HEK293T (cell line): ENCODE results near the gene PLCB2.

Source experiments
- CTCF ChIA-PET: fragments of 350-600 bp; formaldehyde crosslinking; extraction: SDS; loops from one replicate; lab custom pipeline; 2021; ENCODE audit warnings: antibody characterized with exemption, inconsistent platforms; lab: Yijun Ruan, JAX
- POLR2A ChIA-PET: fragments of 350-600 bp; formaldehyde crosslinking; extraction: SDS; loops from one replicate; lab custom pipeline; 2020; ENCODE audit warnings: antibody characterized with exemption, inconsistent platforms; lab: Yijun Ruan, JAX
- DNase-seq: peaks from one replicate; pipeline ENCODE4 v3.0.0; 2012; ENCODE audit warnings: mixed read lengths; ENCODE audit errors: extremely low spot score
- ARNT ChIP-seq: fragments of 450-650 bp; IDR thresholded peaks from 2 replicates; pipeline ENCODE4 v1.6.1; 2017; ENCODE audit warnings: mild to moderate bottlenecking
- BHLHE40 ChIP-seq: fragments of 450-650 bp; IDR thresholded peaks from 2 replicates; pipeline ENCODE4 v1.6.1; 2016; ENCODE audit warnings: mild to moderate bottlenecking, moderate library complexity, borderline replicate concordance
- CTBP1 ChIP-seq: fragments of 450-650 bp; IDR thresholded peaks from 2 replicates; pipeline ENCODE4 v1.6.1; 2016; ENCODE audit warnings: borderline replicate concordance
- ELF4 ChIP-seq: fragments of 450-650 bp; IDR thresholded peaks from 2 replicates; pipeline ENCODE4 v1.6.1; 2017; ENCODE audit warnings: antibody characterized with exemption
- FOXA1 ChIP-seq: fragments of 450-650 bp; IDR thresholded peaks from 2 replicates; pipeline ENCODE4 v1.6.1; 2016; ENCODE audit warnings: mild to moderate bottlenecking
- FOXK2 ChIP-seq: fragments of 450-650 bp; IDR thresholded peaks from 2 replicates; pipeline ENCODE4 v1.6.1; 2016; ENCODE audit warnings: mild to moderate bottlenecking
- FOXM1 ChIP-seq: fragments of 450-650 bp; IDR thresholded peaks from 2 replicates; pipeline ENCODE4 v1.6.1; 2017; ENCODE audit warnings: mild to moderate bottlenecking, borderline replicate concordance
- HDGF ChIP-seq: fragments of 450-650 bp; IDR thresholded peaks from 2 replicates; pipeline ENCODE4 v1.6.1; 2017; ENCODE audit warnings: antibody characterized with exemption, borderline replicate concordance
- L3MBTL2 ChIP-seq: fragments of 450-650 bp; conservative IDR thresholded peaks from 2 replicates; pipeline ENCODE4 v1.6.1; 2016; ENCODE audit warnings: mild to moderate bottlenecking
- LEF1 ChIP-seq: fragments of 450-650 bp; IDR thresholded peaks from 2 replicates; pipeline ENCODE4 v1.6.1; 2017; ENCODE audit warnings: mild to moderate bottlenecking, borderline replicate concordance
- NFRKB ChIP-seq: fragments of 450-650 bp; IDR thresholded peaks from 2 replicates; pipeline ENCODE4 v1.6.1; 2016; ENCODE audit warnings: mild to moderate bottlenecking, moderate library complexity
- PKNOX1 ChIP-seq: fragments of 450-650 bp; IDR thresholded peaks from 2 replicates; pipeline ENCODE4 v1.6.1; 2016
- SP1 ChIP-seq: fragments of 450-650 bp; IDR thresholded peaks from 2 replicates; pipeline ENCODE4 v1.6.1; 2017
- SUZ12 ChIP-seq: fragments of 450-650 bp; IDR thresholded peaks from 2 replicates; pipeline ENCODE4 v1.6.1; 2016; ENCODE audit warnings: mild to moderate bottlenecking
- TARDBP ChIP-seq: fragments of 450-650 bp; IDR thresholded peaks from 2 replicates; pipeline ENCODE4 v1.6.1; 2016
- ZNF384 ChIP-seq: fragments of 450-650 bp; IDR thresholded peaks from 2 replicates; pipeline ENCODE4 v1.6.1; 2016

Gene PLCB2

GRCh38 chr15:40253167-40253790, 54.5 kb downstream of the PLCB2 start:
- POLR2A ChIA-PET: no interaction called here
- no peak for DNase-seq
- TF ChIP-seq NFRKB: no peak
- TF ChIP-seq PKNOX1: no peak
- TF ChIP-seq LEF1: no peak
- no peak for TF ChIP-seq HDGF
- no peak for TF ChIP-seq FOXA1
- no peak for TF ChIP-seq SUZ12
- TF ChIP-seq ELF4: no peak
- TF ChIP-seq ZNF384: no peak
- no peak for TF ChIP-seq BHLHE40
- no peak for TF ChIP-seq FOXM1
- no peak for TF ChIP-seq CTBP1
- TF ChIP-seq FOXK2: no peak
- TF ChIP-seq SP1: no peak
- TF ChIP-seq ARNT: no peak
- TF ChIP-seq L3MBTL2: no peak
- TF ChIP-seq TARDBP: no peak
- CTCF ChIA-PET: interaction anchor here (2.5 kb wide), 1 partner anchor 21 kb away, joined by 11 read pairs; no protein-coding TSS in a partner anchor

- ChIA-PET POLR2A (no interaction called here), CTCF (no interaction called here)
- no peak for TF ChIP-seq LEF1
- no peak for TF ChIP-seq TARDBP
- TF ChIP-seq FOXK2: no peak
- no peak for TF ChIP-seq HDGF
- no peak for TF ChIP-seq ARNT
- no peak for TF ChIP-seq CTBP1
- no peak for TF ChIP-seq FOXA1
- no peak for TF ChIP-seq ZNF384
- no peak for DNase-seq
These were observed 55.1 kb downstream of the PLCB2 start for GRCh38 chr15:40252438-40253166.

- TF ChIP-seq TARDBP (no peak), HDGF (no peak), ZNF384 (no peak), L3MBTL2 (no peak), SUZ12 (no peak), ELF4 (no peak), NFRKB (no peak), SP1 (no peak), PKNOX1 (no peak), FOXA1 (no peak), BHLHE40 (no peak), LEF1 (no peak)
- CTCF ChIA-PET: no interaction called here
These were observed 55.6 kb downstream of the PLCB2 start for GRCh38 chr15:40252141-40252437.

GRCh38 chr15:40251486-40252140, 56.1 kb downstream of the PLCB2 start:
- TF ChIP-seq SUZ12 (no peak), CTBP1 (no peak), ZNF384 (no peak), L3MBTL2 (no peak), NFRKB (no peak), ELF4 (no peak), TARDBP (no peak), LEF1 (no peak), FOXK2 (no peak), BHLHE40 (no peak), ARNT (no peak), PKNOX1 (no peak), FOXA1 (no peak), HDGF (no peak), FOXM1 (no peak), SP1 (no peak)
- ChIA-PET POLR2A (no interaction called here), CTCF (no interaction called here)
- no peak for DNase-seq

More at GRCh38 chr15:40252141-40252437, 55.6 kb downstream of the PLCB2 start:
- POLR2A ChIA-PET: no interaction called here
- DNase-seq: no peak

- ChIA-PET POLR2A (no interaction called here), CTCF (interaction anchor here (0.9 kb wide), 1 partner anchor 23 kb away, joined by 5 read pairs; no protein-coding TSS in a partner anchor)
- no peak for DNase-seq
- TF ChIP-seq HDGF (no peak), SUZ12 (no peak), ELF4 (no peak), ARNT (no peak), SP1 (no peak), FOXA1 (no peak), ZNF384 (no peak), BHLHE40 (no peak), TARDBP (no peak), FOXK2 (no peak), L3MBTL2 (no peak), FOXM1 (no peak), CTBP1 (no peak), LEF1 (no peak), PKNOX1 (no peak), NFRKB (no peak)
These were observed 56.8 kb downstream of the PLCB2 start for GRCh38 chr15:40250771-40251483.
